NCI-H1417 (cell line): ENCODE data around the gene ACP2.
A peak's percentile ranks its signal among the peaks of the same experiment; 100 is the strongest.

Source experiments
- DNase-seq, 3 experiments: peaks; one replicate each; lab custom pipeline; 2025; lab: John Stamatoyannopoulos, UW

ACP2 gene

DNA sequence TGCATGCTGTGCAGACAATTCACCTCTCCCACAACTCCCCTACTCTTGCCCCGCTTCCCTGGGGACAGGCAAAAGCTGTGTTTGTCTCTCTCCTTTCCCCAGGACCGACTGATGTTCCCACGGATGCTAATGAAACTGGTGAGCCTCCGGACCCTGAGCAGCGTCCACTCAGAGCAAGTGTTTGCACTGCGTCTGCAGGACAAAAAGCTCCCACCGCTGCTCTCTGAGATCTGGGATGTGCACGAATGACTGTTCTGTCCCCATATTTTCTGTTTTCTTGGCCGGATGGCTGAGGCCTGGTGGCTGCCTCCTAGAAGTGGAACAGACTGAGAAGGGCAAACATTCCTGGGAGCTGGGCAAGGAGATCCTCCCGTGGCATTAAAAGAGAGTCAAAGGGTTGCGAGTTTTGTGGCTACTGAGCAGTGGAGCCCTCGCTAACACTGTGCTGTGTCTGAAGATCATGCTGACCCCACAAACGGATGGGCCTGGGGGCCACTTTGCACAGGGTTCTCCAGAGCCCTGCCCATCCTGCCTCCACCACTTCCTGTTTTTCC lies 19.9 kb upstream of the ACP2 start:
- DNase-seq, result no peak

DNA sequence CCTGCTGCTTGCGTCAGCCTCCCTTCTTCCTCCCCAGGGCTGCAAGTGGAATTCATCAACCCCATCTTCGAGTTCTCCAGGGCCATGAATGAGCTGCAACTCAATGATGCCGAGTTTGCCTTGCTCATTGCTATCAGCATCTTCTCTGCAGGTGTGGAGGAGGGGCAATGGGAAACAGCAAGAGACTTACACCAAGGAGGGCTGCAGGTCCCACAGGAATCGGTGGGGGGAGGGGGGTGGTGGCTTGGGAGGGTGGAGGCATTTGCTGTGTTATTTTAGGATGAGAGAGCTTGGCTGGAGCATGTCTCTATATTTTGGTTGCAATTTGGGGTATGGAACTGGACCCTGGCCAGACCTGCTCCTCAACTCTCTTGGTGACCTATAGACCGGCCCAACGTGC lies 19.3 kb upstream of the ACP2 start:
- DNase-seq, result no peak

DNA sequence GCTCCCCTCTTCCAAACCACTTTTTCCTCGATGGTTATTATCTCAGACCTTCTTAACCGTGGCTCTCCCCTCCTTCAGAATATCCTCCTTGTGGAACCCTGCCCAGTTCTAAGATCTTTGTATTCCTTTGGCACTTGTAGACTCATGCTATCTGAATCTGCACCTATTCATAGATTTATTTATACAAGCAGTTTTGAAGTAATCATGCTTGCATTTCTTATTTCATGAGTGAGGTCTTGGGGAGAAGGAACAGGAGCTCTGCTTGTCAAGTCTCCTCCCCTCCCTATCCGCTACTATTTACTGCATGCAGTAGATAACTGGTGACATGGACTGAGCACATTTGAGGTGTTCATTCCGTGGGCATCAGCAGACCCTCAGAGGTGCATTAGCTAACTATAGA lies 15.9 kb upstream of the ACP2 start:
- no peak for DNase-seq

DNA sequence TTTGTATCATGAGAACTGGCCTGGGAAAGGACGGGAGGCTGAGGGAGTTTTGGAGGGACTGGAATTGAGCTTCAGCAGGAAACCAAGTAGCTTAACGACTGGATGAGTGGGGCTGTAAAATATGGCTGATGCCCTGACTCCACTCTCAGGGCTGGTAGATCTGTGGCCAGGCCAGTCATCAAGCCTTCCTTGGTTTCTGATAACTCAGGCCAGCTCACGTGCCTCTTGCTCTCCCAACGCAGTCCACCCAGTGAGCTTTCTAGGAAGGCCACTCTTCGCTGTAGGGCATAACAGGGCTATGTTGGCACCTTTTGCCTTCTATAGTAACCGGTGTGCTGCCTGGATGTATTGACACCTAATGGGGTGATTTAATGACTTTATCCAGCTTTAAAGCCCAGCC lies 15.5 kb upstream of the ACP2 start:
- no peak for DNase-seq

DNA sequence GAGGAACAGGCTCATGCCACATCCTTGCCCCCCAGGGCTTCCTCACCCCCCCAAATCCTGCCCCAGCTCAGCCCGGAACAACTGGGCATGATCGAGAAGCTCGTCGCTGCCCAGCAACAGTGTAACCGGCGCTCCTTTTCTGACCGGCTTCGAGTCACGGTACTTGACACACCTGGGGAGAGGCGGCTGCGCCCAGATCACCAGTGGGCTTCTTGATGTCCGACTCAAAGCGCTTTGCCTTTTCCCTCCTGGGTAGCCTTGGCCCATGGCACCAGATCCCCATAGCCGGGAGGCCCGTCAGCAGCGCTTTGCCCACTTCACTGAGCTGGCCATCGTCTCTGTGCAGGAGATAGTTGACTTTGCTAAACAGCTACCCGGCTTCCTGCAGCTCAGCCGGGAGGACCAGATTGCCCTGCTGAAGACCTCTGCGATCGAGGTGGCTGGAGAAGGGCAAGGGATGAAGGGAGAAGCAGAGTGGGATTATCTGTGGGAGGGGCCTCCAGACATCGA lies 12.7 kb upstream of the ACP2 start:
- DNase-seq, result no peak

DNA sequence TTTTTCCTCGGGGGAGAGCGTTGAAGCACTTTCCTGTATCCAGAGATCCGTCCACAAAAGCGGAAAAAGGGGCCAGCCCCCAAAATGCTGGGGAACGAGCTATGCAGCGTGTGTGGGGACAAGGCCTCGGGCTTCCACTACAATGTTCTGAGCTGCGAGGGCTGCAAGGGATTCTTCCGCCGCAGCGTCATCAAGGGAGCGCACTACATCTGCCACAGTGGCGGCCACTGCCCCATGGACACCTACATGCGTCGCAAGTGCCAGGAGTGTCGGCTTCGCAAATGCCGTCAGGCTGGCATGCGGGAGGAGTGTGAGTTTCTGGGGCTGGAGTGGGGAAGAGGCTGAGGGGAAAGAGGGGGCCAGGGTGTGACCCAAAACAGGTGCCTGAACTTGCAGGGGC lies 11.8 kb upstream of the ACP2 start:
- no peak for DNase-seq

- DNase-seq, result no peak
Observed at GRCh38 chr11:47259232-47259977, 10.8 kb upstream of the ACP2 start.

GRCh38 chr11:47258317-47258902 lies 9.8 kb upstream of the ACP2 start:
- no peak for DNase-seq

GRCh38 chr11:47257517-47258316 lies 9.1 kb upstream of the ACP2 start, which contains the start of gene NR1H3:
Gene NR1H3 (plus strand): TSS chr11:47257996. CDS start chr11:47259217, 1,221 bp downstream.
- no peak for DNase-seq

GRCh38 chr11:47257177-47257516 lies 8.5 kb upstream of the ACP2 start:
- DNase-seq, result no peak

GRCh38 chr11:47256374-47256773 lies 7.8 kb upstream of the ACP2 start:
- DNase-seq, result no peak

DNA sequence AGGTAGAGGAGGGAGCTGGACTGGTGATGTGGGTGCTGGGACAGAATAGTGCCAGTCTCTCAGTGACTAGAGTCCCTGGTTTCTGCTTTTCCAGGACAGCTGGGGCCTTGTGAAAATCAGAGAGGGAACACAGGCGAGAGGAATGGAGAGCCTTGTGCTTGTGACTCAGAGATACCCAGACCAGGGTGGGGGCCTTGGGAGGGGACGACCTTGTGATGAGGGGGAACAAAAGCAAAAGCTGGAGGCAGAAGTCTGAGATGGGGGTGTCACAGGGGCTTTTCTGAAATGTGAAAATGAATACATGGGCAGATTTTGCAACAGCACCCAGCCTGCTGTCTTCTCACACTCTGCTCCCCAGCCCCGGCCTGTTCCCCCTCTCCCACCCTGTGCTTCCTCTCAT lies 5.8 kb upstream of the ACP2 start:
- DNase-seq, result no peak

DNA sequence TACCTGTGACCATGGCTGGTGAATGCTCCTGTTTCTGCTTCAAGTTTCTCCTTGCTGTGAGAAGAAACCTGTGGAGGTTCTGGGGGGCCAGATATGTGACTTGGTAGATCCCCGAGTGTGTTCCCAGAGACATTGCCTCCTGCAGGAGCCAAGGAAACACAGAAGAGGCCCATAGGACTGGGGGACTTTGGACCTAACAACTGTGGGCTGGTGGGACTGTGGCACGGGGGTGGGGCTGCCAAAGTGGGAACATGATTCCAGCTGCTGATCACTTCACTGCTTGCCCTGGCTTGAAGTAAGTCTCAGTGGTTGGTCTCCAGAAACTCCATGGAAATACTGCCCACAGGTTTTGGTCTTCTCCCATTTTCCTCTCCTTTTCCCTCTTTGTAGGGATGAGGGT lies 5.0 kb upstream of the ACP2 start:
- DNase-seq, result no peak

- DNase-seq, result no peak
Observed at GRCh38 chr11:47251751-47252150, 3.1 kb upstream of the ACP2 start.

GRCh38 chr11:47249378-47249715 lies 733 bp upstream of the ACP2 start:
- no peak for DNase-seq

GRCh38 chr11:47248304-47248663 lies 330 bp downstream of the ACP2 start:
- peak in 1 of 3 experiments; percentile 67 for DNase-seq

- DNase-seq, result no peak
Observed at GRCh38 chr11:47247502-47247901, 1.1 kb downstream of the ACP2 start.

- no peak for DNase-seq
Observed at GRCh38 chr11:47245611-47246357, 2.8 kb downstream of the ACP2 start.

- no peak for DNase-seq
Observed at GRCh38 chr11:47244448-47245350, 3.9 kb downstream of the ACP2 start.

DNA sequence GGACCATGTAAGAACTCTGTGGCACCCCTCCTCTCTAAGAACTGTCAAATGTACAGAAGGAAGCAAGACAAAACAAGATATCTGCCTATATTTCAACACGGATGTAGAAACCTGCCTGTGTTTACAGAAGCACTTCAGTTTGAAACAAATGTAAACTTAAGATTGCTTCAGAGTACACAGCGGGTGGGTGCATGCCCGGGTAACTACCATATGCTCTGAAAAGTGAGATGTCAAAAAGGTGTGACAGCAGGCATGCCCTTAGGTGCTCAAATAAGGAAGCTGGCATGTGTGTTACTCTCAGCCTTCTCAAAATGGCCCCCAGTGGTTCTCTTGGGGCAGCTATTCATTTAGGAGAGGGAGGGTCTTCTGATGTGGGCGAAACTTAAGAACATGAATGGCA lies 5.2 kb downstream of the ACP2 start:
- no peak for DNase-seq

DNA sequence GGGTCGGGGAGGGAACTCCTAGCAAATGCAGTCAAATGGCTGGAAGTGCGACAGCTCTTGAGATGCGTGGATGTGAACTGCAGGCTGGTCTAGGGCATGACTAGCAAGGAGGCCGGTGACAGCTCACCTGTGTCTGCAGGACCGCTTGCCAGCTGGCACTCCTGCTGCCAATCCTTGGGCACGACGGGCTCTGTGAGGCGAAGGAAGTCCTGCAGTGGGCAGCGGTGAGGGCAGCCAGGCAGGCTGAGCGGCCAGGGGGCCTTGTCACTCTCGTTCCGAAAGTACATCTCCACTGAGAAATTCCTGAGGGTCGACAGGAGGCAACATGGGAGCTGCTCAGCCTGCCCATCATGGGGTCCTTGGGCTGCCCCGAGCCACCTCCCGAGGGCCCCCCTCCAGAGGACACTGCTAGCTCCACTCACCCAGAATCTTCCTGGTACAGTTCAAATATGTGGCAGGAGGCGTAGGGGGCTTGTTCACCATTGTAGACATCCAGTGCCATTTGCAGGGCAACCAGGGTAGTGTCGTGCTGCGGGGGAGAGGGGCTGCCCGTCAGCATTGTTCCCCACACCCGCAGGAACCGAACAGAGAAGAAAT lies 5.9 kb downstream of the ACP2 start:
- DNase-seq, result no peak
